OCI-LY7 (cell line): Measurements from ENCODE around the gene TMEM123. TPM values are rescaled to one million over a fixed set of nuclear protein-coding genes. Genes with fewer than 3 reads are reported as not detected.

Experiments used
- BruUV-seq: library from RNA; stranded (reverse); fragments of 400-500 nt; replicated peaks from 2 replicates; lab custom pipeline; 2021; lab: Mats Ljungman, UMichigan
- CTCF ChIA-PET: fragments of 300-600 bp; sonication (Branson Sonifier 250); formaldehyde crosslinking; loops from one replicate; lab custom pipeline; 2022; ENCODE audit warnings: antibody characterized with exemption; ENCODE audit not compliant: unreplicated experiment; lab: Charles Lee
- POLR2A ChIA-PET: fragments of 300-600 bp; sonication (Branson Sonifier 250); formaldehyde crosslinking; loops from one replicate; lab custom pipeline; 2022; ENCODE audit warnings: antibody characterized with exemption; lab: Charles Lee
- DNase-seq: peaks from one replicate; pipeline ENCODE4 v3.0.0-alpha.2; 2015; ENCODE audit warnings: low spot score
- H2AFZ ChIP-seq: fragments of 200-600 bp; sonication (generic), shearing (Covaris generic); 2 replicates; pipeline ENCODE4 v1.6.1; 2014; ENCODE audit warnings: mild to moderate bottlenecking, antibody characterized with exemption, low read length, moderate library complexity
- H3K27ac ChIP-seq: fragments of 200-600 bp; sonication (generic); 2 replicates; pipeline ENCODE4 v1.5.1; 2014; ENCODE audit warnings: mixed run types, low read depth, mild to moderate bottlenecking, moderate library complexity, low read length, inconsistent platforms; ENCODE audit not compliant: poor library complexity, severe bottlenecking
- H3K36me3 ChIP-seq: fragments of 200-600 bp; sonication (generic); 2 replicates; pipeline ENCODE4 v1.6.1; 2014; ENCODE audit warnings: mild to moderate bottlenecking, antibody characterized with exemption, low read length, moderate library complexity, mixed read lengths; ENCODE audit not compliant: insufficient read depth
- H3K4me1 ChIP-seq: fragments of 200-600 bp; sonication (generic); 2 replicates; pipeline ENCODE4 v1.5.1; 2014; ENCODE audit warnings: mild to moderate bottlenecking, low read length; ENCODE audit not compliant: insufficient read depth, poor library complexity, severe bottlenecking
- H3K4me2 ChIP-seq: fragments of 200-600 bp; sonication (generic); 2 replicates; pipeline ENCODE4 v1.6.1; 2014; ENCODE audit warnings: mild to moderate bottlenecking, low read length
- H3K4me3 ChIP-seq: fragments of 200-600 bp; sonication (generic); 2 replicates; pipeline ENCODE4 v1.5.1; 2014; ENCODE audit warnings: mild to moderate bottlenecking, low read depth, low read length; ENCODE audit not compliant: poor library complexity, severe bottlenecking
- H3K79me2 ChIP-seq: fragments of 200-600 bp; sonication (generic); 2 replicates; pipeline ENCODE4 v1.6.1; 2016; ENCODE audit warnings: low read depth, mild to moderate bottlenecking, low read length, moderate library complexity, mixed read lengths; ENCODE audit not compliant: insufficient read depth
- H3K9me2 ChIP-seq: fragments of 200-600 bp; sonication (generic); 2 replicates; pipeline ENCODE4 v1.6.1; 2016; ENCODE audit warnings: mild to moderate bottlenecking, low read length, mixed read lengths; ENCODE audit not compliant: insufficient read depth
- H3K9me3 ChIP-seq: fragments of 200-600 bp; sonication (generic); 2 replicates; pipeline ENCODE4 v1.6.1; 2014; ENCODE audit warnings: mild to moderate bottlenecking, mixed run types, low read length, mixed read lengths
- H4K20me1 ChIP-seq: fragments of 200-600 bp; sonication (generic); 2 replicates; pipeline ENCODE4 v1.6.1; 2014; ENCODE audit warnings: mild to moderate bottlenecking, antibody characterized with exemption, low read length, moderate library complexity, mixed read lengths; ENCODE audit not compliant: insufficient read depth
- EZH2phosphoT487 ChIP-seq: fragments of 200-600 bp; sonication (generic); IDR thresholded peaks from 2 replicates; pipeline ENCODE4 v1.6.1; 2018; ENCODE audit warnings: low read depth, borderline replicate concordance, mild to moderate bottlenecking, mixed run types, antibody characterized with exemption, low read length, moderate library complexity, mixed read lengths
- intact Hi-C: fragments of 100-400 bp; cut with micrococcal nuclease; formaldehyde crosslinking; loops from one replicate; pipeline ENCODE4 v1.10.0; 2022; ENCODE audit not compliant: unreplicated experiment
- total RNA-seq, 2 experiments: library from RNA; depleted of rRNA in 1 of 2; stranded (reverse); fragments of >200 nt in 1 of 2; shearing (Covaris generic) in 1 of 2; gene quantifications; 2 replicates each; pipeline ENCODE4 v1.2.3, GENCODE V29; 2014 to 2022
- TF ChIP-seq, protein P1 (sequence below): fragments of 200-600 bp; sonication (generic); conservative IDR thresholded peaks from 2 replicates; pipeline ENCODE4 v1.5.1; 2014; ENCODE audit warnings: mild to moderate bottlenecking, antibody characterized with exemption, low read length, moderate library complexity, mixed read lengths

TMEM123 gene
- total RNA-seq, 2 experiments from 2014 or later = 127 to 232 TPM

DNA sequence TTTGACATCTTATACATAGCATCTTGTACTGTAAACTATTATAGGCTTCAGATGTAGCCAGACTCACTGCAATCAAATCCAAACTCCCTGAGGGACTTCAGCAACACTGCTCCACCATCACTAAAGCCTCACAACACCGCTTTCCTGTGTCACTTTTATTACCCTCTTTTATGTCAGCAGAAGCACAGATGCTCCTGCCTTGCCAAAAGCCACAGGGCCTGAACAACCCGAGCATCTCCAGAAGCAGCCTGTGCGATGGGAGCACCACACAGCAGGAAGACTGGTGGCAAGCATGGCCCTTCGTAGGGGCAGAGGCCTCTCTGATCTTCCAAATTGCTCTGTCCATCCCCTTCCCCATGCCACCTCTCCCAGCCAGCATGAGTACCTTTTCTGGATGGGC is 22.9 kb downstream of the TMEM123 start:
- H3K9me2 ChIP-seq = no peaks in the 10 kb centered on the region
- no peaks in the 10 kb centered on the region for H4K20me1 ChIP-seq
- H3K79me2 ChIP-seq = peaks cover 87% of the 10 kb centered on the region
- H2AFZ ChIP-seq = no peak overlapping the region
- peak overlapping the region; percentile 51 for H3K4me3 ChIP-seq
- intact Hi-C loops = loop anchor here (1.0 kb wide), 5 partner anchors 22 to 112 kb away; partner anchors contain the start of gene BIRC3
- peaks cover 35% of the 10 kb centered on the region for H3K9me3 ChIP-seq
- peak overlapping the region; percentile 83 for H3K4me2 ChIP-seq
- CTCF ChIA-PET = interaction anchor here (0.5 to 0.9 kb wide), 2 partner anchors 20 to 133 kb away, joined by 3 read pairs; no protein-coding TSS in a partner anchor
- POLR2A ChIA-PET = interaction anchor here (1.0 to 2.0 kb wide), 9 partner anchors 9 to 122 kb away, joined by 3 to 20 read pairs (median 6); no protein-coding TSS in a partner anchor
- peaks cover 75% of the 10 kb centered on the region for H3K36me3 ChIP-seq
- peak; percentile 61 for DNase-seq
- no TSS peak for BruUV-seq
- no peak for TF ChIP-seq EZH2phosphoT487
- TF ChIP-seq, protein P1, sequence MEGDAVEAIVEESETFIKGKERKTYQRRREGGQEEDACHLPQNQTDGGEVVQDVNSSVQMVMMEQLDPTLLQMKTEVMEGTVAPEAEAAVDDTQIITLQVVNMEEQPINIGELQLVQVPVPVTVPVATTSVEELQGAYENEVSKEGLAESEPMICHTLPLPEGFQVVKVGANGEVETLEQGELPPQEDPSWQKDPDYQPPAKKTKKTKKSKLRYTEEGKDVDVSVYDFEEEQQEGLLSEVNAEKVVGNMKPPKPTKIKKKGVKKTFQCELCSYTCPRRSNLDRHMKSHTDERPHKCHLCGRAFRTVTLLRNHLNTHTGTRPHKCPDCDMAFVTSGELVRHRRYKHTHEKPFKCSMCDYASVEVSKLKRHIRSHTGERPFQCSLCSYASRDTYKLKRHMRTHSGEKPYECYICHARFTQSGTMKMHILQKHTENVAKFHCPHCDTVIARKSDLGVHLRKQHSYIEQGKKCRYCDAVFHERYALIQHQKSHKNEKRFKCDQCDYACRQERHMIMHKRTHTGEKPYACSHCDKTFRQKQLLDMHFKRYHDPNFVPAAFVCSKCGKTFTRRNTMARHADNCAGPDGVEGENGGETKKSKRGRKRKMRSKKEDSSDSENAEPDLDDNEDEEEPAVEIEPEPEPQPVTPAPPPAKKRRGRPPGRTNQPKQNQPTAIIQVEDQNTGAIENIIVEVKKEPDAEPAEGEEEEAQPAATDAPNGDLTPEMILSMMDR = no peak
- peaks cover 72% of the 10 kb centered on the region for H3K4me1 ChIP-seq
- peak overlapping the region; percentile 98 for H3K27ac ChIP-seq

DNA sequence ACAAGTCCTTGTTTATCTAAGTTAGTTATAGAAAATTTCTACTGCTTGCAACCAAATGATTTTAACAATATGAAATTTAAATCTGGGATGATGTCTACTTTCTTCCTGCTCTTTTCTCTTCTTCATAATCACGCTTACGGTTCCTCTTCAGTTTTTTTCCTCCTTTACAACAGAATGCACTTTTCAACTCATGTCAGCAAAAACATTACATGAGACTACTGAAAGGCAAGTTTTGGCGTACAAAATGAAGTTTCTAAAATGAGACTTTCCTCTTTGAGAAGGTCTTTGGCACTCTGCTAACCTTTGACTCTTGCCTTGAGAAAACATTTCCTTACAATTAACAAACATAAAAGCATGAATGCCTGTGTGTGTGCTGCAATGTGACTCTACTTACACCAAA is 23.3 kb downstream of the TMEM123 start:
- no peaks in the 10 kb centered on the region for H4K20me1 ChIP-seq
- H3K4me1 ChIP-seq = peaks cover 77% of the 10 kb centered on the region
- H3K4me3 ChIP-seq = peak overlapping the region; percentile 51
- no peak for DNase-seq
- intact Hi-C loops = no loop called here
- POLR2A ChIA-PET = interaction anchor here (1.6 kb wide), 1 partner anchor 10 kb away, joined by 8 read pairs; no protein-coding TSS in a partner anchor
- H3K36me3 ChIP-seq = peaks cover 75% of the 10 kb centered on the region
- peak overlapping the region; percentile 98 for H3K27ac ChIP-seq
- peak overlapping the region; percentile 83 for H3K4me2 ChIP-seq
- H3K79me2 ChIP-seq = peaks cover 87% of the 10 kb centered on the region
- TF ChIP-seq, protein P1 = no peak
- no peak for TF ChIP-seq EZH2phosphoT487
- no peak overlapping the region for H2AFZ ChIP-seq
- H3K9me2 ChIP-seq = no peaks in the 10 kb centered on the region
- peaks cover 30% of the 10 kb centered on the region for H3K9me3 ChIP-seq
- CTCF ChIA-PET = no interaction called here
- BruUV-seq = TSS peak; percentile 15

GRCh38 chr11:102428696-102429095 is 23.9 kb downstream of the TMEM123 start:
- Histone ChIP-seq H3K4me3 (peak overlapping the region; percentile 51), H3K4me2 (peak overlapping the region; percentile 83), H3K9me2 (no peaks in the 10 kb centered on the region), H3K79me2 (peaks cover 87% of the 10 kb centered on the region), H3K27ac (peak overlapping the region; percentile 98), H3K9me3 (peaks cover 25% of the 10 kb centered on the region), H2AFZ (no peak overlapping the region), H3K36me3 (peaks cover 71% of the 10 kb centered on the region), H4K20me1 (no peaks in the 10 kb centered on the region), H3K4me1 (peaks cover 82% of the 10 kb centered on the region)
- intact Hi-C loops = no loop called here
- ChIA-PET CTCF (no interaction called here), POLR2A (interaction anchor here (0.6 to 2.0 kb wide), 8 partner anchors 10 to 52 kb away, joined by 3 to 8 read pairs (median 3); no protein-coding TSS in a partner anchor)
- no TSS peak for BruUV-seq
- DNase-seq = no peak
- TF ChIP-seq, protein P1 = no peak
- no peak for TF ChIP-seq EZH2phosphoT487
